SK-N-SH treated with all-trans-retinoic acid at 6 μM for 48 hours (cell line): Measurements from ENCODE around the gene CYP2W1.

Source experiments
- CREB5 ChIP-seq: fragments of 250-450 bp; sonication (Bioruptor Pico); IDR thresholded peaks from 2 replicates; pipeline ENCODE4 v1.5.1; 2020; ENCODE audit warnings: low read depth, mild to moderate bottlenecking, moderate library complexity
- RARB ChIP-seq: fragments of 250-450 bp; sonication (Bioruptor Pico); IDR thresholded peaks from 2 replicates; pipeline ENCODE4 v1.8.0; 2021; ENCODE audit warnings: mild to moderate bottlenecking, moderate library complexity
- SNAI2 ChIP-seq: fragments of 250-450 bp; sonication (Bioruptor Pico); IDR thresholded peaks from 2 replicates; pipeline ENCODE4 v1.5.0; 2020; ENCODE audit warnings: mild to moderate bottlenecking, moderate library complexity
- TCF4 ChIP-seq: fragments of 250-450 bp; sonication (Bioruptor Pico); IDR thresholded peaks from 2 replicates; pipeline ENCODE4 v1.8.0; 2021; ENCODE audit warnings: mild to moderate bottlenecking, moderate library complexity, borderline replicate concordance
- TSHZ2 ChIP-seq: fragments of 250-450 bp; sonication (Bioruptor Pico); IDR thresholded peaks from 2 replicates; pipeline ENCODE4 v1.5.0; 2020; ENCODE audit warnings: mild to moderate bottlenecking, moderate library complexity
- ZC3H10 ChIP-seq: fragments of 250-450 bp; sonication (Bioruptor Pico); IDR thresholded peaks from 2 replicates; pipeline ENCODE4 v1.5.1; 2021; ENCODE audit warnings: mild to moderate bottlenecking, moderate library complexity
- ZFP30 ChIP-seq: fragments of 450-650 bp; formaldehyde crosslinking; IDR thresholded peaks from 2 replicates; pipeline ENCODE4 v1.5.0; 2022; ENCODE audit warnings: mild to moderate bottlenecking, moderate library complexity

- TF ChIP-seq CREB5 (CRISPR knock-in tag) (no peak), ZFP30 (no peak), TCF4 (CRISPR knock-in tag) (no peak), ZC3H10 (CRISPR knock-in tag) (no peak), TSHZ2 (CRISPR knock-in tag) (no peak), RARB (CRISPR knock-in tag) (no peak), SNAI2 (no peak)
Observed at GRCh38 chr7:975702-976473, 7.1 kb upstream of the CYP2W1 start.
